ENCODE results near the gene MRPL18. TPM values are rescaled to one million over a fixed set of nuclear protein-coding genes. Genes with fewer than 3 reads are reported as not detected.

Gene MRPL18
- total and polyA plus RNA-seq, 4 experiments from 2014 or later, result 43.9 to 105 (median 56.8) TPM

DNA sequence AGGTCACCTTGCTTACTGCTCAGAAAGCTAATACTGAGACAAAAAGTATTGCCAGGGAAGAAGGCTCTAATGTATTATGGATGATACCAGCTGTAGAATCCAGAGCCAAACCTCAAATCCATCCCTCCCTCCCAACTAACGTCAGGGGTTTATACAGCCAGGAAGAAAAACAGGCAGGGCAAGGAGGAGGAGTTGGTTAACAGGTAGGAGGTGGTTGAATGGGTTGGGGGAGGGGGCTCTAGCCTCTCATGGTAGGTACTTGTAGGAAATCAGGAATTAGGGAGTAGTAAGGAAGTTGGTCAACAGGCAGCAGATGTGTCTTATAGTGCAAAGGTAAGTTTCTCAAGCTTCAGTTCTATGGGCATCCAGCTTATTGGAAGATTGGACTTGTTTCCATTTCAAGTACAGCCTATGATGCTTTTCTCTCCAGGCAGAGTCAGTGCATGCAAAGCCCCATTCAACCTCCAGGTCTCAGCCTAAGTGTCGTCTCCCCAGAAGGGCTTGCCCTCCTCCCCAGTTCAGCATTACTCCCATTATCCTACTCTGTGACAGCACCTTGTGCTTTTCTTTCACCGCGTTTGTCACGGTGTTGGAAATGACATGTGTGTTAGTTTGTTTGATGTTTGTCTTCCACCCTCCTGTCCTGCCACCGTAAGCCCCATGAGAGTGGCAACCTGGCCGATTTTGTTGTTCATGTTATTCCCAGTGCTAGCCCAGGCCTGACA, 47.9 kb downstream of the MRPL18 start:
- no peak for DNase-seq
- Histone ChIP-seq H3K9me3 (ENCODE audit: control insufficient read depth in 1 of 2, low read length in 2 of 2) (no peaks in the 10 kb centered on the region), H3K36me3 (ENCODE audit: insufficient read depth, low read length) (no peaks in the 10 kb centered on the region), H3K4me3 (ENCODE audit: low read length in 2 of 2) (no peak overlapping the region), H3K27me3 (ENCODE audit: insufficient read depth, low read length) (no peaks in the 10 kb centered on the region), H3K27ac (ENCODE audit: low read depth, low read length) (no peak overlapping the region), H3K4me1 (ENCODE audit: insufficient read depth, low read length) (peaks cover 4% of the 10 kb centered on the region)
- Mint-ChIP-seq H3K9me3 (no peaks in the 10 kb centered on the region), H3K4me3 (no peak overlapping the region), H3K27ac (no peak overlapping the region), H3K4me1 (peaks cover 3 to 6% (median 5%) of the 10 kb centered on the region in 4 donors), H3K27me3 (peaks cover 6 to 7% of the 10 kb centered on the region in 2 donors), H3K36me3 (no peaks in the 10 kb centered on the region)
- POLR2A ChIA-PET (ENCODE audit: partially characterized antibody), result no interaction called here
- intact Hi-C loops (cut with micrococcal nuclease), result no loop called here
- CTCF ChIA-PET (ENCODE audit: partially characterized antibody), result no interaction called here

DNA sequence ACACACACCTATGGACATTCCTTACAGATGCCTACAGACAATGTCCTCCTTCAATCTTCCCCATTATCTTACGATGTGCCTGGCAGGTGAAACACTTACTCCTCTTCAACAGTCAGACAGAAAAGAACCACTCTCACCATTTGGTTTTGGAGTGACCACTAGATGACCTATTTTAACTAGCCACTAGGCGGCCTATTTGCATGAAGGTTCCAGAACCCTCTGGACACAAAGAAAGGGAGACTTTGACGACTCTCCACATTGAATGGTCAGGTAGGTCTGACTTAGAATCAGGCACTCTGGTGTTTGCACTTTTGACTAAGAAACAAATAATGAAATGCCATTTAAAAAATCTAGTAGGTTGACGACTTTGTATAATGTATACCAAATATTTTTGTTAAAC, 51.8 kb downstream of the MRPL18 start:
- DNase-seq, result no peak

DNA sequence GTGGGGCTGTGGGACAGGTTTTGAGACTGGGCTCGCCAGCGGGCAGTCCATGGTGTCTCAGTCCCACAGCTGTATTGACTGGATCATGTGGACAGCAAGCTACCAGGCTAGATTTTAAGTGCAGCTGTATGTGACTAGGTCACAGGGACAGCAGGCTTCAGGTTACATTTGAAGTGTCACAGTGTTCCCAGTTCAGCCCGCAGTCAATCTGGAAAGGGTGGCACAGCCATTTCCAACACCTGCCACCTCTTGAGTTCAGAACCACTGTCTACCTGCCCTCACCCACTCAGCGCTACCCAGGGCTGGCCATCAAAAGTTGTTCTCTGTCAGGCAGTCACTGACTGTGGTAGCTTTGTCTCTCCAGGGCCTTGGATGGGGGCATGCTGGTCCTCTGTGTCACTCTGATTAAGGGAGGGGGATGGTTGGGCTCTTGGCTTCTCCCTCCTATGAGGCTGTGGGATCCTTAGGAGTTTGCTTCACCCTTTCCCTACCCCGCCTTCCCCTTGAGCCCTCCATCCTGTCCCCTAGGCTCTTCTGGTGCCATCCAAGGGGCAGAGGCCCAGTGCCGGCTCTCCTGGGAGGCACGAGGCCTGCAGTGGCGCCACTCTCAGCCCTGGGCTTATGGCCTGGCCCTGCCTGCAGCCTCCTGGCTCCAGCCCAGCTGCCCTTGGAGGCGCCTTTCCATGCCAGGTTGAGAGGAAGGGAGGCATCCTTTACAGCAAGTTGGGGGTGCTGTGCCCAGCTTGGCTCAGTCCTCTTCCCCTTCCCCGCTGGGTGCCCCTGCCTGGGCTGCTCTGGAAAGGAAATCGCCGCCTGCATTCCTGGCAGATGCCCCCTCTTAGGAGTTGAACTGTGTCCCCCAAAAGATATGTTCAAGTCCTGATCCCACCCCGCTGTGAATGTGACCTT, 54.7 kb downstream of the MRPL18 start:
- Histone ChIP-seq H3K9me3 (ENCODE audit: control insufficient read depth in 1 of 2, low read length in 2 of 2) (no peaks in the 10 kb centered on the region), H3K4me1 (ENCODE audit: insufficient read depth, low read length) (no peaks in the 10 kb centered on the region), H3K27me3 (ENCODE audit: insufficient read depth, low read length) (no peaks in the 10 kb centered on the region), H3K36me3 (ENCODE audit: insufficient read depth, low read length) (no peaks in the 10 kb centered on the region), H3K27ac (ENCODE audit: low read depth, low read length) (no peak overlapping the region), H3K4me3 (ENCODE audit: low read length in 2 of 2) (no peak overlapping the region)
- H3K27me3 Mint-ChIP-seq, result peaks cover 0 to 3% of the 10 kb centered on the region in 2 donors
- POLR2A ChIA-PET (ENCODE audit: partially characterized antibody), result no interaction called here
- no peak overlapping the region for H3K27ac Mint-ChIP-seq
- intact Hi-C loops (cut with micrococcal nuclease), result no loop called here
- H3K9me3 Mint-ChIP-seq, result peaks cover 0 to 18% (median 9%) of the 10 kb centered on the region in 8 donors
- H3K4me3 Mint-ChIP-seq, result no peak overlapping the region
- H3K4me1 Mint-ChIP-seq, result no peaks in the 10 kb centered on the region
- H3K36me3 Mint-ChIP-seq, result no peaks in the 10 kb centered on the region
- CTCF ChIA-PET (ENCODE audit: partially characterized antibody), result interaction anchor here (1.5 kb wide), 1 partner anchor 8 kb away, joined by 4 read pairs; no protein-coding TSS in a partner anchor
- no peak for DNase-seq

More for the DNA sequence above, 51.8 kb downstream of the MRPL18 start:
- Mint-ChIP-seq H3K36me3 (no peaks in the 10 kb centered on the region), H3K9me3 (no peaks in the 10 kb centered on the region), H3K27me3 (peaks cover 6 to 7% of the 10 kb centered on the region in 2 donors), H3K27ac (no peak overlapping the region), H3K4me1 (no peaks in the 10 kb centered on the region), H3K4me3 (no peak overlapping the region)
- ChIA-PET POLR2A (ENCODE audit: partially characterized antibody) (no interaction called here), CTCF (ENCODE audit: partially characterized antibody) (no interaction called here)
- Histone ChIP-seq H3K9me3 (ENCODE audit: control insufficient read depth in 1 of 2, low read length in 2 of 2) (no peaks in the 10 kb centered on the region), H3K27me3 (ENCODE audit: insufficient read depth, low read length) (no peaks in the 10 kb centered on the region), H3K36me3 (ENCODE audit: insufficient read depth, low read length) (no peaks in the 10 kb centered on the region), H3K4me3 (ENCODE audit: low read length in 2 of 2) (no peak overlapping the region), H3K4me1 (ENCODE audit: insufficient read depth, low read length) (no peaks in the 10 kb centered on the region), H3K27ac (ENCODE audit: low read depth, low read length) (no peak overlapping the region)
- intact Hi-C loops (cut with micrococcal nuclease), result no loop called here

Other genes starting within 250 kb of the MRPL18 start
- gene SOD2, start 97.2 kb upstream of the MRPL18 start, total RNA-seq, result 100 to 1,000 TPM; 128 to 131 TPM
- 100 to 1,000 TPM; 121 to 161 TPM for gene SOD2, start 97.2 kb upstream of the MRPL18 start, polyA plus RNA-seq
- 100 to 1,000 TPM; 151 to 159 TPM for gene WTAP, start 63.0 kb upstream of the MRPL18 start, total RNA-seq
- gene WTAP, start 63.0 kb upstream of the MRPL18 start, polyA plus RNA-seq, result 100 to 1,000 TPM; 140 to 149 TPM
- gene ACAT2, start 28.4 kb upstream of the MRPL18 start, total RNA-seq, result 10 to 100 TPM; 30.5 to 30.9 TPM
- gene ACAT2, start 28.4 kb upstream of the MRPL18 start, polyA plus RNA-seq, result 10 to 100 TPM; 43.5 to 53.2 TPM
- gene TCP1, start 865 bp upstream of the MRPL18 start, total RNA-seq, result 100 to 1,000 TPM; 151 to 162 TPM
- gene TCP1, start 865 bp upstream of the MRPL18 start, polyA plus RNA-seq, result 100 to 1,000 TPM in 1 of 2 donors, 10 to 100 TPM in 1; 84.3 to 114 TPM
- gene PNLDC1, start 9.8 kb downstream of the MRPL18 start, total RNA-seq, result under 1 TPM; 0.47 to 0.94 TPM
- under 1 TPM in 1 of 2 donors, not detected in 1; 0.23 TPM for gene PNLDC1, start 9.8 kb downstream of the MRPL18 start, polyA plus RNA-seq
- not detected for gene MAS1, start 100.5 kb downstream of the MRPL18 start, total RNA-seq
- gene MAS1, start 100.5 kb downstream of the MRPL18 start, polyA plus RNA-seq, result not detected
- gene IGF2R, start 178.6 kb downstream of the MRPL18 start, total RNA-seq, result 10 to 100 TPM; 77.5 to 79.2 TPM
- 10 to 100 TPM in 1 of 2 donors, 1 to 10 TPM in 1; 4.5 to 18.7 TPM for gene IGF2R, start 178.6 kb downstream of the MRPL18 start, polyA plus RNA-seq